ENCODE data around the gene BLNK. TPM values are rescaled to one million over a fixed set of nuclear protein-coding genes. Genes with fewer than 3 reads are reported as not detected.

The BLNK gene
- total RNA-seq (2016; rRNA removed; fragmentation: Illumina TruSeq; extraction: Trizol) (not detected in 2 replicates), polyA plus RNA-seq (2011; rRNA removed) (not detected in 2 replicates), polyA minus RNA-seq (2011; rRNA and poly(A)+ RNA removed; ENCODE audit: low replicate concordance) (not detected in 2 replicates), Bru-seq, nascent RNA (percentile 14 among the genes with signal in this experiment), BruChase-seq, experiment 1, labeled RNA remaining after a 6-hour chase (percentile 12 among the genes with signal in this experiment), BruChase-seq, experiment 2, labeled RNA remaining after a 2-hour chase (percentile 18 among the genes with signal in this experiment)
- total RNA-seq (2016; cell fraction: cytosol; rRNA removed; fragmentation: Illumina TruSeq; extraction: Trizol; ENCODE audit: low read depth) = not detected in 2 replicates
- total RNA-seq (2016; cell fraction: insoluble cytoplasmic fraction; rRNA removed; fragmentation: Illumina TruSeq; extraction: Trizol) = not detected in 2 replicates
- total RNA-seq (2016; cell fraction: membrane; rRNA removed; fragmentation: Illumina TruSeq; extraction: Trizol) = not detected in 2 replicates
- total RNA-seq (2016; cell fraction: nucleus; rRNA removed; fragmentation: Illumina TruSeq; extraction: Trizol) = not detected in 2 replicates
- polyA plus RNA-seq (2011; cell fraction: cytosol; rRNA removed) = not detected in 2 replicates
- 0.23 TPM in 1 of 2 replicates, not detected in the other for polyA plus RNA-seq (2011; cell fraction: nucleus; rRNA removed)
- not detected in 2 replicates for polyA plus RNA-seq (2012)
- not detected in 2 replicates for polyA plus RNA-seq (2016; cell fraction: cytosol; fragmentation: Illumina TruSeq; extraction: Trizol; ENCODE audit: low read depth)
- polyA plus RNA-seq (2016; cell fraction: insoluble cytoplasmic fraction; fragmentation: Illumina TruSeq; extraction: Trizol; ENCODE audit: low read depth) = not detected in 2 replicates
- not detected in 2 replicates for polyA plus RNA-seq (2016; cell fraction: membrane; fragmentation: Illumina TruSeq; extraction: Trizol; ENCODE audit: low read depth)
- polyA plus RNA-seq (2016; cell fraction: nucleus; fragmentation: Illumina TruSeq; extraction: Trizol; ENCODE audit: insufficient read depth, low read depth) = not detected in 2 replicates
- polyA minus RNA-seq (2011; cell fraction: cytosol; rRNA and poly(A)+ RNA removed) = not detected in 2 replicates
- not detected in 2 replicates for polyA minus RNA-seq (2011; cell fraction: nucleus; rRNA and poly(A)+ RNA removed)
- long read RNA-seq, experiment 1 = 0 reads
- long read RNA-seq, experiment 2 = 0 reads

DNA sequence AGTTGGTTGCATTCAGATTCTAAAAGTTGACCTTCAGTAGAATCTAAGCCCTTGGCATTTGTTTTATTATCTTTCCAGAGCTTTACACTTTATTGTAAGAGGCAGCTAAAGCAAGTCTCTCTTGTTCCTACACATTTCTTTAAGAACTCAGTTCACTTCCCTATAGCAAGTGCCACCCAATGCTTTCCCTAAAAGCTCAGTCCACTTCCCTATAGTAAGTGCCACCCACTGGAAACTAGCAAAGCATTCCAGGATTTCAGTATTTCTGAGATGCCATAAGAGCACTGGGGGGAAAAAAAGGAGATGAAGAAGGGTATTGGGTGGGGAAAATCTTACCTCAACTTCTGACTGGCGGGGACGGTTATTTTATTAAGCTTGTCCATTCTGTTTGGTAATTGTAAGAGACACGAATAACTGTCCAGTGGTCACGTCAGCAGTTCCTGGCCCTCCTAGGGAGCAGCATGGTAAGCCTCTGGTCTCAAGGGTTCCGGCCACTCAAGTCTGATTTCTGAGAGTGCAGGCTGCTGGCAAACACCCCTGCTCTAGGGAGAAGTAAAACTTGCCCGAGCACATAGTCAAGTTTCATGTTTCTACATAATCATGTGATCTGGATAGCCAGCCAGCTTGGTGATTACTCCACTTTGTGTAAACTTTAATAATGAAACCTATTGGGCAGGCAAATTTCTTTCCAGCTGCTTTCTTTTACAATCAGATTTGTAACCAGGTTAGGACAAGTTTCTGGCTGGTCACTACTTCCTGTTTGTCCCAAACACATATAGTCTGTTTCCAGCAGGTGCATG lies at the start of gene BLNK:
BLNK (minus strand) TSS at position 554 of the 800 bp plus-strand sequence; CDS start at position 383, 171 bp downstream.
- H3K9ac ChIP-seq (ENCODE audit: insufficient read depth, low read depth, low read length) = no peak within 1 kb of the TSS
- H3K27me3 ChIP-seq (ENCODE audit: control insufficient read depth in 1 of 2, insufficient read depth in 2 of 2, low read length in 2 of 2) = 0 out of 5 replicates have a peak, but pooled peaks cover 1 to 3% of the 10 kb centered on the region in 2 experiments
- no peak within 1 kb of the TSS for H3K4me2 ChIP-seq (ENCODE audit: low read depth, low read length)
- no peaks in the 10 kb centered on the region for H3K36me3 ChIP-seq (replicated peaks in 1 of 2; ENCODE audit: control insufficient read depth in 1 of 2, insufficient read depth in 2 of 2, low read length in 2 of 2)
- no peak within 1 kb of the TSS for H3K27ac ChIP-seq (ENCODE audit: extremely low read length, insufficient read depth, low read length)
- BruUV-seq (replicated peaks) = no TSS peak
- WGBS (ENCODE audit: low lambda C conversion rate) = 24% methylated on average over 4 of the region's 6 CpGs
- H2AFZ ChIP-seq (ENCODE audit: low read length) = no peak within 1 kb of the TSS
- DNase-seq (ENCODE audit: low spot score) (no peak), ATAC-seq (no peak), FAIRE-seq (no peak)
- intact Hi-C loops (cut with micrococcal nuclease; ENCODE audit: unreplicated experiment) (no loop called here), in situ Hi-C loops (cut with HindIII; ENCODE audit: extremely low pct_ligation_motif_present, low pct_unique_long_range_greater_than_20kb) (no loop called here)
- no peaks in the 10 kb centered on the region for H4K20me1 ChIP-seq (ENCODE audit: insufficient read depth, low read length)
- H3K79me2 ChIP-seq (ENCODE audit: insufficient read depth, low read length) = no peaks in the 10 kb centered on the region
- no peaks in the 10 kb centered on the region for H3K9me3 ChIP-seq (ENCODE audit: low read length)
- no peak within 1 kb of the TSS for H3K4me3 ChIP-seq (replicated peaks in 1 of 3; ENCODE audit: insufficient read depth in 1 of 3, low read depth in 2 of 3, low read length in 3 of 3)
- H3K4me1 ChIP-seq (ENCODE audit: insufficient read depth, low read length) = no peaks in the 10 kb centered on the region
- ChIA-PET POLR2A (no interaction called here), CTCF (ENCODE audit: low intra/inter-chr PET ratio, low total read pairs) (no interaction called here)
- TF ChIP-seq, protein P1, sequence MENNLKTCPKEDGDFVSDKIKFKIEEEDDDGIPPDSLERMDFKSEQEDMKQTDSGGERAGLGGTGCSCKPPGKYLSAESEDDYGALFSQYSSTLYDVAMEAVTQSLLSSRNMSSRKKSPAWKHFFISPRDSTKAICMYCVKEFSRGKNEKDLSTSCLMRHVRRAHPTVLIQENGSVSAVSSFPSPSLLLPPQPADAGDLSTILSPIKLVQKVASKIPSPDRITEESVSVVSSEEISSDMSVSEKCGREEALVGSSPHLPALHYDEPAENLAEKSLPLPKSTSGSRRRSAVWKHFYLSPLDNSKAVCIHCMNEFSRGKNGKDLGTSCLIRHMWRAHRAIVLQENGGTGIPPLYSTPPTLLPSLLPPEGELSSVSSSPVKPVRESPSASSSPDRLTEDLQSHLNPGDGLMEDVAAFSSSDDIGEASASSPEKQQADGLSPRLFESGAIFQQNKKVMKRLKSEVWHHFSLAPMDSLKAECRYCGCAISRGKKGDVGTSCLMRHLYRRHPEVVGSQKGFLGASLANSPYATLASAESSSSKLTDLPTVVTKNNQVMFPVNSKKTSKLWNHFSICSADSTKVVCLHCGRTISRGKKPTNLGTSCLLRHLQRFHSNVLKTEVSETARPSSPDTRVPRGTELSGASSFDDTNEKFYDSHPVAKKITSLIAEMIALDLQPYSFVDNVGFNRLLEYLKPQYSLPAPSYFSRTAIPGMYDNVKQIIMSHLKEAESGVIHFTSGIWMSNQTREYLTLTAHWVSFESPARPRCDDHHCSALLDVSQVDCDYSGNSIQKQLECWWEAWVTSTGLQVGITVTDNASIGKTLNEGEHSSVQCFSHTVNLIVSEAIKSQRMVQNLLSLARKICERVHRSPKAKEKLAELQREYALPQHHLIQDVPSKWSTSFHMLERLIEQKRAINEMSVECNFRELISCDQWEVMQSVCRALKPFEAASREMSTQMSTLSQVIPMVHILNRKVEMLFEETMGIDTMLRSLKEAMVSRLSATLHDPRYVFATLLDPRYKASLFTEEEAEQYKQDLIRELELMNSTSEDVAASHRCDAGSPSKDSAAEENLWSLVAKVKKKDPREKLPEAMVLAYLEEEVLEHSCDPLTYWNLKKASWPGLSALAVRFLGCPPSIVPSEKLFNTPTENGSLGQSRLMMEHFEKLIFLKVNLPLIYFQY (CRISPR knock-in tag; IDR thresholded peaks at IDR 0.05; ENCODE audit: borderline replicate concordance) = no peak
- TF ChIP-seq, protein P2, sequence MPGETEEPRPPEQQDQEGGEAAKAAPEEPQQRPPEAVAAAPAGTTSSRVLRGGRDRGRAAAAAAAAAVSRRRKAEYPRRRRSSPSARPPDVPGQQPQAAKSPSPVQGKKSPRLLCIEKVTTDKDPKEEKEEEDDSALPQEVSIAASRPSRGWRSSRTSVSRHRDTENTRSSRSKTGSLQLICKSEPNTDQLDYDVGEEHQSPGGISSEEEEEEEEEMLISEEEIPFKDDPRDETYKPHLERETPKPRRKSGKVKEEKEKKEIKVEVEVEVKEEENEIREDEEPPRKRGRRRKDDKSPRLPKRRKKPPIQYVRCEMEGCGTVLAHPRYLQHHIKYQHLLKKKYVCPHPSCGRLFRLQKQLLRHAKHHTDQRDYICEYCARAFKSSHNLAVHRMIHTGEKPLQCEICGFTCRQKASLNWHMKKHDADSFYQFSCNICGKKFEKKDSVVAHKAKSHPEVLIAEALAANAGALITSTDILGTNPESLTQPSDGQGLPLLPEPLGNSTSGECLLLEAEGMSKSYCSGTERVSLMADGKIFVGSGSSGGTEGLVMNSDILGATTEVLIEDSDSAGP (CRISPR knock-in tag; IDR thresholded peaks at IDR 0.05; ENCODE audit: borderline replicate concordance) = no peak
- TF ChIP-seq RAD21 (CRISPR knock-in tag; IDR thresholded peaks at IDR 0.05) = no peak
- TF ChIP-seq CCAR2 (optimal IDR thresholded peaks at IDR 0.05; ENCODE audit: low read depth, low read length) = no peak
- TF ChIP-seq ZNF773 (CRISPR knock-in tag; IDR thresholded peaks at IDR 0.05; ENCODE audit: borderline replicate concordance) = no peak
- TF ChIP-seq, protein P3, sequence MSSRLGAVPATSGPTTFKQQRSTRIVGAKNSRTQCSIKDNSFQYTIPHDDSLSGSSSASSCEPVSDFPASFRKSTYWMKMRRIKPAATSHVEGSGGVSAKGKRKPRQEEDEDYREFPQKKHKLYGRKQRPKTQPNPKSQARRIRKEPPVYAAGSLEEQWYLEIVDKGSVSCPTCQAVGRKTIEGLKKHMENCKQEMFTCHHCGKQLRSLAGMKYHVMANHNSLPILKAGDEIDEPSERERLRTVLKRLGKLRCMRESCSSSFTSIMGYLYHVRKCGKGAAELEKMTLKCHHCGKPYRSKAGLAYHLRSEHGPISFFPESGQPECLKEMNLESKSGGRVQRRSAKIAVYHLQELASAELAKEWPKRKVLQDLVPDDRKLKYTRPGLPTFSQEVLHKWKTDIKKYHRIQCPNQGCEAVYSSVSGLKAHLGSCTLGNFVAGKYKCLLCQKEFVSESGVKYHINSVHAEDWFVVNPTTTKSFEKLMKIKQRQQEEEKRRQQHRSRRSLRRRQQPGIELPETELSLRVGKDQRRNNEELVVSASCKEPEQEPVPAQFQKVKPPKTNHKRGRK (CRISPR knock-in tag; IDR thresholded peaks at IDR 0.05) = no peak
- no peak for TF ChIP-seq ZNF205 (CRISPR knock-in tag; IDR thresholded peaks at IDR 0.05)
